ENCODE results near the gene CAMTA1.
"Not testable (repeated sequence)": the region's sequence is repeated elsewhere in the genome, so short reads cannot be mapped to it uniquely, and the experiment has no call there.

Gene CAMTA1

DNA sequence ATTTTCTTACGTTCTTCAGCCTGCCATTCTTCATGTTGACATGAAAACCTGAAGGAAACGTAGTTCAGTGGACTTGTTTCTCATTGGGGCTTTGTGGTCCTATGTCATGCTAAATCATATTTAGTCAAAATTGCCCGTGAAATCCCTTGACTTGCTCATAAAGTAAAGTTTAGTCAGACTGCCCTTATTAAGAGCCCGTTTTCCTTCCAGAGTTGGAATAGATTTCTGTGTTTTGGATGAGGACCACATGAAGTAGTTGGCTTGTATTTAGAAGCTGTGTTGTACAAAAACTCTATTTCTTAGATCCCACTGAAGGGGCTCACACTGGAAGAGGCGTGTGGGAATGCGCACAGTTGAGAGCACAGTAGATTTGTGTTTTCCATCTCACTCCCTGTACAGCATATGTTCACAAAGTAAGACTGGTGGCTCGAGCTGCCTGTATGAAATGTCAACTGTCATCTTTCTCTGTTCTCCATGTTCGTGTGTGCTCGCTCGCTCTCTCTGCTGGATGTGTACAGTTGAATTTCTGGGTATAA is 42.4 kb downstream of the CAMTA1 start:
- TF ChIP-seq POLR2A (IDR thresholded peaks at IDR 0.05; ENCODE audit: low read length) (no peak), GATA1 (IDR thresholded peaks at IDR 0.05; ENCODE audit: low read depth, low read length) (no peak)
- DNase-seq: no peak

DNA sequence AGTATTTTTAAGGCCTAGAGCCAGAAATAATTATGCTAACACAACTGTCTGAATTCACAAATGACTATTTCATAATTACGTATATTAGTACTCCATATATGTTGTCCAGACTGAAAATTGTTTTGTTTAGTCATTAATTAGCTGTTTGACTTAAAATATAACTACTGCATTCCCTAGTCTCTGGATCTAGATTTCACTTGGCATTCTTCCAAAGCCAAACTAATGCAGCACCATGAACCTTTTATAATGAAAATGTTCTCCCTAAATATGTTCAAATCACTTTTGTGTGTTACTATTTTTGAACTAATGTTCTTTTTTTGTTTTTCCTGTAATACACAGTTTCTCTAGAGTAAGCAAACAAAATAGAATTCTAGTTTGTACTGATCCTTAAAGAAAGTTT is 46.1 kb downstream of the CAMTA1 start:
- TF ChIP-seq GATA1 (IDR thresholded peaks at IDR 0.05; ENCODE audit: low read depth, low read length): no peak
- no peak for TF ChIP-seq POLR2A (IDR thresholded peaks at IDR 0.05; ENCODE audit: low read length)

DNA sequence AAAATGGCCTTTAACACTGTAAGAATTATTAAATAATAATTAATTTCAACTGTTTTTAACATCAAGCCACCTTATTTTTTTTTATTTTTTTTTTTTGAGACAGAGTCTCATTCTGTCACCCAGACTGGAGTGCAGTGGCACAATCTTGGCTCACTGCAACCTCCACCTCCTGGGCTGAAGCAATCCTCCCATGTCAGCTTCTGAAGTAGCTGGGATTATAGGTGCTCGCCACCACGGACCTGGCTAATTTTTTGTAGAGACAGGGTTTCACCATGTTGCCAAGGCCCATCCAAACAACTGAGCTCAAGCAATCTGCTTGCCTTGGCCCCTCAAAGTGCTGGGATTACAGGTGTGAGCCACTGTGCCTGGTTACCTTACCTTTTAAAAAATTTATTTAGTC is 46.8 kb downstream of the CAMTA1 start:
- DNase-seq: not testable (repeated sequence)

More for the DNA sequence above, 46.1 kb downstream of the CAMTA1 start:
- DNase-seq: no peak

DNA sequence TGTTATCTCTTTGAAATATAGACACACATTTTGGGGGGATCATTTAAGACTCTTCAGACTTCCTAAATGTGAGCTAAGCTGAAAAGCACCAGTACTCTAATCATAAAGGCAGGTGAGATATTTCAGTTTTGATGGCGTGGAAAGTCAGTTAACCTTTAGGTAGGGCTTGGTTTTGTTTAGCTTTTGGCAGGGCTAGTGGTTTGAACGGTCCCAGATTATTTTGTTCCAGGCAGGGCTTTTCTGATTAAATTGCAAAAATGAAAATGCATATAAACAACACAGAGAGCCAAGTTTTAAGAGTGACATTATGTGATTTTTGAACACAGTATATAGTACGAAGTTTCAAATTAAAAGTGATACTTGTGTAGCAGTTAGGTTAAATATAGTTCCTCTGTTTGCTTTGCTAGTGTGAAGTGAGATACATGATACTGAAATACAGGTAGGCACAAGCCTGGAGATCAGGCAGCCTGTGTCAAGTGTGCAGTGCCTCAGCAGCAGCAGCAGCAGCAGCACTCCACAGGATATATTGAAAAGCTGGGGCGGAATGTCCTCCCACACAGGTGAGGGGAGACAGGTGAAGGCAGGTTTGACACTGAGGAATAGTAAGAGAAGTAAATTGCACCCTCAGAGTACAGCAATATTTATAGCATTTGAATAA is 47.4 kb downstream of the CAMTA1 start:
- TF ChIP-seq GATA1 (IDR thresholded peaks at IDR 0.05; ENCODE audit: low read depth, low read length) (no peak), POLR2A (IDR thresholded peaks at IDR 0.05; ENCODE audit: low read length) (no peak)

GRCh38 chr1:6833804-6834203 is 48.5 kb downstream of the CAMTA1 start:
- TF ChIP-seq GATA1 (IDR thresholded peaks at IDR 0.05; ENCODE audit: low read depth, low read length) (no peak), POLR2A (IDR thresholded peaks at IDR 0.05; ENCODE audit: low read length) (no peak)
- no peak for DNase-seq

More for the DNA sequence above, 47.4 kb downstream of the CAMTA1 start:
- DNase-seq: no peak

DNA sequence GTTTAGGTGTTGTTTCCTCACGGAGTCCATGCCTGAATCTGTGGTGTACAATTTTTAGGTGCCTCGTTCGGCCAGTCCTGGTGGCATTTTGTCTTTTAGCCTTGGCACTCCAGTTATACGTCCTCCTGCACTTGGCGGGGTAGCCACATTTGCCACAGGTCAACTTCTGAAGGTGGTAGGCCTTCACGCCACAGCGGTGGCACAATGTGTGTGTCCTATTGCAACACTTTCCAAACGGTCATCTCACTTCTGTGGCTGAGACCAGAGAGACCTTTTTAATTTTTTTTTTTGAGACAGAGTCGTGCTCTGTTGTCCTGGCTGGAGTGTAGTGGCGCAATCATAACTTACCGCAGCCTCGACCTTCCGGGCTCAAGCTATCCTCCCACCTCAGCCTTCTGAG is 49.1 kb downstream of the CAMTA1 start:
- TF ChIP-seq GATA1 (IDR thresholded peaks at IDR 0.05; ENCODE audit: low read depth, low read length) (no peak), POLR2A (IDR thresholded peaks at IDR 0.05; ENCODE audit: low read length) (no peak)
- no peak for DNase-seq

- TF ChIP-seq POLR2A (IDR thresholded peaks at IDR 0.05; ENCODE audit: low read length) (no peak), GATA1 (IDR thresholded peaks at IDR 0.05; ENCODE audit: low read depth, low read length) (no peak)
- DNase-seq: no peak
Observed at GRCh38 chr1:6835139-6835538, 49.9 kb downstream of the CAMTA1 start.

- DNase-seq: no peak
- TF ChIP-seq POLR2A (IDR thresholded peaks at IDR 0.05; ENCODE audit: low read length): no peak
- TF ChIP-seq GATA1 (IDR thresholded peaks at IDR 0.05; ENCODE audit: low read depth, low read length): no peak
Observed at GRCh38 chr1:6842301-6842700, 57.0 kb downstream of the CAMTA1 start.

- not testable (repeated sequence) for DNase-seq
Observed at GRCh38 chr1:6845786-6846185, 60.5 kb downstream of the CAMTA1 start.

GRCh38 chr1:6848816-6849215 is 63.6 kb downstream of the CAMTA1 start:
- no peak for DNase-seq
- no peak for TF ChIP-seq POLR2A (IDR thresholded peaks at IDR 0.05; ENCODE audit: low read length)

- no peak for DNase-seq
- TF ChIP-seq GATA1 (IDR thresholded peaks at IDR 0.05; ENCODE audit: low read depth, low read length) (no peak), POLR2A (IDR thresholded peaks at IDR 0.05; ENCODE audit: low read length) (no peak)
Observed at GRCh38 chr1:6850537-6850936, 65.3 kb downstream of the CAMTA1 start.

DNA sequence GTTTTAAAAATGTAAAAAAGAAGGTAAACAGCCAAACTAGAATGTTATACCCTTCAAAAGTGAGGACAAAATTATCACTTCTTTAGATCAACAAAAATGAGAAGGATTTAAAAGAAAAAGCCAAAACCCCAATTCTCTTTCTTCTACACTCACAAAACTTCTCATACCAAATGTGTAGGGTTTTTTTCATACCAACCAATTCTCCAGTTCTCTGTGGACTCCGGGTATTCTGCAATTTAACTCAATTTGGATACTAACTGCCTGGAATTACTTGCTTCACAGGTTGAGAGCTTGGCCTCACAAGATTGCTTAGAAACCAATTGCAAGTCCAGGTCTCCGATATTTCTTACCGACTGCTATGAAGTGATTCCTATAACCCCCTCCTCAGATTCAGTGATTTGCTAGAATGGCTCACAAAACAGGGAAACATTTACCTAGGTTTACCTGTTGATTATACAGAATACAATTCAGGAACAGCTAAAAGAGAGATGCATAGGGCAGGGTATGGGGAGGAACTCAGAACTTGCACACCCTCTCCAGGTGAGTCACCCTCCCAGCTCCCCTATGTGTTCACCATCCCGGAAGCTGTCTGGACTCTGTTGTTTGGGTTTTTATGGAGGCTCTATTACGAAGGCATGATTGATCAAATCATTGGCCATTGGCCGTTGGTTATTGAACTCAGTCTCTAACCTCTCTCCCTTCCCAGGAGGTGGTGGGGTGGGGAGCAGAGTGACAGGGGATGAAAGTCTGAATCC is 67.1 kb downstream of the CAMTA1 start:
- no peak for DNase-seq
- TF ChIP-seq GATA1 (IDR thresholded peaks at IDR 0.05; ENCODE audit: low read depth, low read length) (no peak), POLR2A (IDR thresholded peaks at IDR 0.05; ENCODE audit: low read length) (no peak)

GRCh38 chr1:6854166-6854565 is 68.9 kb downstream of the CAMTA1 start:
- no peak for TF ChIP-seq POLR2A (IDR thresholded peaks at IDR 0.05; ENCODE audit: low read length)
- DNase-seq: no peak

DNA sequence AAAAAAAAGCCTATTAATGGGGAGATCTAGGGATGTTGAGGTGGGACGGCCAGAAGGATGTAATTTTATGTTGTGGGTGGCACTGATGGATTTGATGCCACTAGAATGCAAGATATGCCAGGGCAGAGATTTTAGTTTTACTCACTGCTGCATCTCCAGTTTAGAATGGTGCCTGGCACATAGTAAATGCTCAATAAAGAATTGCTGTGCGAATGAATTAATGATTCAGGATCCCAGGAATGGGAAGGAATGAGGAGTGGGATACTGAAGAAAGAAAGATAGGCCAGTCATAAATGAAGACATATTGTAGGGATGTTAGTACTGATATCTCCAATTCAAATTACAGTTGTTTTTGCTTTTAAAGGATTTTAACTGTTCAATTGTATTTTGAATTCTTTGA is 72.6 kb downstream of the CAMTA1 start:
- TF ChIP-seq POLR2A (IDR thresholded peaks at IDR 0.05; ENCODE audit: low read length): no peak
- no peak for TF ChIP-seq GATA1 (IDR thresholded peaks at IDR 0.05; ENCODE audit: low read depth, low read length)
- DNase-seq: no peak

DNA sequence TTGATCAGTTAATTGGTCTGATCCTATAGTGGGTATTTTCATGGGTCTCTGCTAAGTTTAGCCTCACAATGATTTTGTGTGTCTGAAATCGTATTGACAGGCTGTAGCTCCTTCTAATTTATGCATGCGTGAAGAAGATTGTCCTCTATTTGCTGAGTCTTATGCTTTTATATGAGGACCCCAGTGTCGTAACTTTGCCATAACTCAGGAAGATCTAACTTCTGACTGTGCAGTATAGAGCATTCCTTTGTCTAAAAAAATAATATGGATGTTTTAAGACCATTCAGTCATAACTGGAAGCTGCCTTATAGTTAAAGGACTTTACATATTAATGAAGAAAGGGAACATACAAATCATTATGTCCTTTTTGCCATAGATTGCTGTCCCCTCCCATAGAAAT is 73.3 kb downstream of the CAMTA1 start:
- no peak for DNase-seq
- TF ChIP-seq GATA1 (IDR thresholded peaks at IDR 0.05; ENCODE audit: low read depth, low read length): no peak

All from erythroblast (primary cell).